HK-2 (cell line): ENCODE data around the gene SFT2D3.

Experiments used
- DNase-seq: peaks from one replicate; pipeline ENCODE4 v3.0.0-alpha.2; 2018; ENCODE audit not compliant: unreplicated experiment

SFT2D3 gene

GRCh38 chr2:127706215-127706990 is 5.1 kb downstream of the SFT2D3 start:
- DNase-seq = no peak

GRCh38 chr2:127707890-127708648 is 6.8 kb downstream of the SFT2D3 start:
- no peak for DNase-seq

GRCh38 chr2:127709336-127709735 is 8.0 kb downstream of the SFT2D3 start:
- DNase-seq = no peak

- no peak for DNase-seq
These were observed 11.7 kb downstream of the SFT2D3 start for GRCh38 chr2:127712999-127713398.

GRCh38 chr2:127713562-127713961 is 12.3 kb downstream of the SFT2D3 start:
- DNase-seq = no peak

GRCh38 chr2:127715778-127716449 is 14.6 kb downstream of the SFT2D3 start:
- no peak for DNase-seq

GRCh38 chr2:127718271-127718670 is 17.0 kb downstream of the SFT2D3 start:
- no peak for DNase-seq

GRCh38 chr2:127719301-127720218 is 18.3 kb downstream of the SFT2D3 start:
- DNase-seq = no peak

GRCh38 chr2:127721311-127721977 is 20.1 kb downstream of the SFT2D3 start:
- DNase-seq = peak; percentile 59

- no peak for DNase-seq
These were observed 20.7 kb downstream of the SFT2D3 start for GRCh38 chr2:127721978-127722355.

GRCh38 chr2:127722807-127723206 is 21.5 kb downstream of the SFT2D3 start:
- DNase-seq = no peak

- DNase-seq = no peak
These were observed 25.0 kb downstream of the SFT2D3 start for GRCh38 chr2:127726158-127726880.

GRCh38 chr2:127733113-127733815 is 32.0 kb downstream of the SFT2D3 start:
- no peak for DNase-seq

- no peak for DNase-seq
These were observed 32.7 kb downstream of the SFT2D3 start for GRCh38 chr2:127733816-127734537.

- DNase-seq = peak; percentile 7
These were observed 33.7 kb downstream of the SFT2D3 start for GRCh38 chr2:127735044-127735443.

- DNase-seq = no peak
These were observed 34.5 kb downstream of the SFT2D3 start for GRCh38 chr2:127735537-127736399.

GRCh38 chr2:127737892-127738291 is 36.6 kb downstream of the SFT2D3 start:
- DNase-seq = no peak

GRCh38 chr2:127739800-127740199 is 38.5 kb downstream of the SFT2D3 start:
- DNase-seq = no peak
